ENCODE measurements around the gene RPEL1. TPM values are rescaled to one million over a fixed set of nuclear protein-coding genes. Genes with fewer than 3 reads are reported as not detected.

RPEL1 gene
- total RNA-seq, 4 donors from 2014 or later = not detected

GRCh38 chr10:103262229-103262628 is 16.5 kb downstream of the RPEL1 start:
- in situ Hi-C loops (cut with MboI; ENCODE audit: low pct_ligation_motif_present in 1 of 4, low pct_unique_long_range_greater_than_20kb in 1 of 4, low sequenced_read_pairs in 3 of 4) = no loop called here

GRCh38 chr10:103265717-103266329 is 20.1 kb downstream of the RPEL1 start:
- Histone ChIP-seq H3K4me1 (no peaks in the 10 kb centered on the region), H3K9me3 (no peaks in the 10 kb centered on the region), H3K36me3 (no peaks in the 10 kb centered on the region), H3K27ac (no peak overlapping the region), H3K4me3 (no peak overlapping the region), H3K27me3 (peaks cover 41% of the 10 kb centered on the region)
- in situ Hi-C loops (cut with MboI; ENCODE audit: low pct_ligation_motif_present in 1 of 4, low pct_unique_long_range_greater_than_20kb in 1 of 4, low sequenced_read_pairs in 3 of 4) (no loop called here), intact Hi-C loops (cut with DNase I; ENCODE audit: low total_unique reads) (no loop called here)
- TF ChIP-seq POLR2A (IDR thresholded peaks at IDR 0.05) (no peak), POLR2AphosphoS5 (IDR thresholded peaks at IDR 0.05) (no peak), CTCF (IDR thresholded peaks at IDR 0.05) (no peak), EP300 (IDR thresholded peaks at IDR 0.05; ENCODE audit: low read depth) (no peak)
- 33% methylated on average over 11 of the region's 11 CpGs; no CpG with 5 or more reads in 1 of the 2 donors for whole genome bisulfite sequencing, 2 donors (ENCODE audit: low coverage in 1 of 2)
- peak; percentile 50 for DNase-seq

More at GRCh38 chr10:103262229-103262628, 16.5 kb downstream of the RPEL1 start:
- H3K9me3 ChIP-seq = no peaks in the 10 kb centered on the region
- peaks cover 29% of the 10 kb centered on the region for H3K27me3 ChIP-seq
- no peak for TF ChIP-seq EP300 (IDR thresholded peaks at IDR 0.05; ENCODE audit: low read depth)
- no peak for TF ChIP-seq POLR2A (IDR thresholded peaks at IDR 0.05)
- no peak for TF ChIP-seq CTCF (IDR thresholded peaks at IDR 0.05)
- TF ChIP-seq POLR2AphosphoS5 (IDR thresholded peaks at IDR 0.05) = no peak
- no peak overlapping the region for H3K4me3 ChIP-seq
- intact Hi-C loops (cut with DNase I; ENCODE audit: low total_unique reads) = no loop called here
- 77 to 79% methylated on average over 2 to 3 of the region's 3 CpGs for WGBS, 2 donors (ENCODE audit: low coverage in 1 of 2)
- no peak overlapping the region for H3K27ac ChIP-seq
- no peaks in the 10 kb centered on the region for H3K4me1 ChIP-seq
- H3K36me3 ChIP-seq = no peaks in the 10 kb centered on the region
- no peak for DNase-seq

GRCh38 chr10:103273041-103273441 is 27.4 kb downstream of the RPEL1 start:
- H3K9me3 ChIP-seq = no peaks in the 10 kb centered on the region
- no peaks in the 10 kb centered on the region for H3K36me3 ChIP-seq
- in situ Hi-C loops (cut with MboI; ENCODE audit: low pct_ligation_motif_present in 1 of 4, low pct_unique_long_range_greater_than_20kb in 1 of 4, low sequenced_read_pairs in 3 of 4) (no loop called here), intact Hi-C loops (cut with DNase I; ENCODE audit: low total_unique reads) (no loop called here)
- WGBS, 2 donors (ENCODE audit: low coverage in 1 of 2) = 50 to 73% methylated on average over 2 to 4 of the region's 4 CpGs
- DNase-seq = no peak
- no peak overlapping the region for H3K4me3 ChIP-seq
- TF ChIP-seq POLR2A (IDR thresholded peaks at IDR 0.05) = no peak
- TF ChIP-seq EP300 (IDR thresholded peaks at IDR 0.05; ENCODE audit: low read depth) = no peak
- TF ChIP-seq POLR2AphosphoS5 (IDR thresholded peaks at IDR 0.05) = no peak
- no peak for TF ChIP-seq CTCF (IDR thresholded peaks at IDR 0.05)
- no peak overlapping the region for H3K27ac ChIP-seq
- peaks cover 0 to 18% (median 12%) of the 10 kb centered on the region in 4 donors for H3K4me1 ChIP-seq
- peaks cover 38% of the 10 kb centered on the region for H3K27me3 ChIP-seq

- intact Hi-C loops (cut with DNase I; ENCODE audit: low total_unique reads) = no loop called here
- in situ Hi-C loops (cut with MboI; ENCODE audit: low pct_ligation_motif_present in 1 of 4, low pct_unique_long_range_greater_than_20kb in 1 of 4, low sequenced_read_pairs in 3 of 4) = no loop called here
- WGBS, 2 donors (ENCODE audit: low coverage in 1 of 2) = 20 to 34% methylated on average over 4 to 21 of the region's 21 CpGs
- Histone ChIP-seq H3K27me3 (peaks cover 66% of the 10 kb centered on the region), H3K27ac (no peak overlapping the region), H3K9me3 (no peaks in the 10 kb centered on the region), H3K4me3 (peak overlapping the region in 2 of 4 donors; percentile 24 to 43), H3K4me1 (peaks cover 0 to 18% (median 12%) of the 10 kb centered on the region in 4 donors), H3K36me3 (no peaks in the 10 kb centered on the region)
- DNase-seq = no peak
- TF ChIP-seq CTCF (IDR thresholded peaks at IDR 0.05) = no peak
Observed at GRCh38 chr10:103276251-103276895, 30.7 kb downstream of the RPEL1 start.
